HepG2 (cell line): ENCODE results near the gene HES6. TPM values are rescaled to one million over a fixed set of nuclear protein-coding genes. Genes with fewer than 3 reads are reported as not detected.

Source experiments
- AKAP8 ChIP-seq: sonication (generic); formaldehyde crosslinking; IDR thresholded peaks from 2 replicates; pipeline ENCODE4 v1.5.1; 2020; ENCODE audit warnings: mild to moderate bottlenecking, missing genetic modification reagents
- MED1 ChIP-seq: sonication (generic); formaldehyde crosslinking; IDR thresholded peaks from 2 replicates; pipeline ENCODE4 v1.4.0; 2020; ENCODE audit warnings: missing genetic modification reagents
- MXI1 ChIP-seq: IDR thresholded peaks from 3 replicates; pipeline ENCODE4 v1.6.1; 2012; ENCODE audit warnings: low read depth, low read length, inconsistent platforms, borderline replicate concordance
- NFIB ChIP-seq: sonication (generic); formaldehyde crosslinking; IDR thresholded peaks from 2 replicates; pipeline ENCODE4 v1.9.0; 2021; ENCODE audit warnings: missing genetic modification reagents, mild to moderate bottlenecking, borderline replicate concordance
- NFYB ChIP-seq: sonication (generic); formaldehyde crosslinking; IDR thresholded peaks from 2 replicates; pipeline ENCODE4 v1.4.0; 2020; ENCODE audit warnings: missing genetic modification reagents
- SMAD1 ChIP-seq: sonication (generic); formaldehyde crosslinking; IDR thresholded peaks from 2 replicates; pipeline ENCODE4 v1.4.0; 2020; ENCODE audit warnings: missing genetic modification reagents, low read depth, mild to moderate bottlenecking, borderline replicate concordance
- SP5 ChIP-seq: IDR thresholded peaks from 2 replicates; pipeline ENCODE4 v1.6.1; 2016; ENCODE audit warnings: low read depth, borderline replicate concordance
- TSC22D2 ChIP-seq: sonication (generic); formaldehyde crosslinking; IDR thresholded peaks from 2 replicates; pipeline ENCODE4 v1.5.1; 2020; ENCODE audit warnings: missing genetic modification reagents, mild to moderate bottlenecking, borderline replicate concordance
- YEATS4 ChIP-seq: sonication (generic); formaldehyde crosslinking; IDR thresholded peaks from 2 replicates; pipeline ENCODE4 v1.4.0; 2020; ENCODE audit warnings: missing genetic modification reagents, borderline replicate concordance
- ZFP41 ChIP-seq: sonication (generic); formaldehyde crosslinking; IDR thresholded peaks from 2 replicates; pipeline ENCODE4 v1.4.0; 2020; ENCODE audit warnings: mild to moderate bottlenecking, missing genetic modification reagents, borderline replicate concordance
- ZNF10 ChIP-seq: sonication (generic); formaldehyde crosslinking; IDR thresholded peaks from 2 replicates; pipeline ENCODE4 v1.4.0; 2020; ENCODE audit warnings: mild to moderate bottlenecking, low read depth, missing genetic modification reagents, borderline replicate concordance
- ZNF121 ChIP-seq: sonication (generic); formaldehyde crosslinking; IDR thresholded peaks from 2 replicates; pipeline ENCODE4 v1.5.0; 2020; ENCODE audit warnings: mild to moderate bottlenecking, missing genetic modification reagents
- ZNF24 ChIP-seq: fragments of 450-650 bp; IDR thresholded peaks from 2 replicates; pipeline ENCODE4 v1.6.1; 2017; ENCODE audit warnings: antibody characterized with exemption, mild to moderate bottlenecking
- ZNF30 ChIP-seq: sonication (generic); formaldehyde crosslinking; IDR thresholded peaks from 2 replicates; pipeline ENCODE4 v1.5.0; 2020; ENCODE audit warnings: mild to moderate bottlenecking, missing genetic modification reagents
- ZNF615 ChIP-seq: sonication (generic); formaldehyde crosslinking; IDR thresholded peaks from 2 replicates; pipeline ENCODE4 v1.5.0; 2020; ENCODE audit warnings: mild to moderate bottlenecking, missing genetic modification reagents, borderline replicate concordance
- ZNF777 ChIP-seq: sonication (generic); formaldehyde crosslinking; IDR thresholded peaks from 2 replicates; pipeline ENCODE4 v1.4.0; 2020; ENCODE audit warnings: missing genetic modification reagents
- polyA plus RNA-seq, 8 experiments: library from polyadenylated mRNA; depleted of rRNA in 3 of 8; stranded (reverse) in 7 of 8; unstranded in 1 of 8; fragments of >200 nt; fragmentation: Illumina TruSeq in 4 of 8; extraction: Trizol in 4 of 8; gene quantifications; 2 replicates each; pipeline versions ENCODE4 v1.2.1 to v1.2.3, GENCODE V29; 2011 to 2016; ENCODE audit warnings: low read depth in 4 of 8, missing spikeins in 1 of 8, mixed read lengths in 1 of 8; ENCODE audit not compliant: insufficient read depth in 1 of 8
- total RNA-seq, 5 experiments: library from RNA; depleted of rRNA; stranded (reverse); fragments of >200 nt; fragmentation: Illumina TruSeq; extraction: Trizol; gene quantifications; 2 replicates each; pipeline ENCODE4 v1.2.3, GENCODE V29; 2016; ENCODE audit warnings: low read depth in 1 of 5
- TF ChIP-seq, protein P1 (sequence below): IDR thresholded peaks from 2 replicates; pipeline ENCODE4 v1.6.1; 2012; ENCODE audit warnings: low read depth, low read length, improper control_type of control experiment
- TF ChIP-seq, protein P2 (sequence below): sonication (generic); formaldehyde crosslinking; IDR thresholded peaks from 2 replicates; pipeline ENCODE4 v1.5.0; 2020; ENCODE audit warnings: missing genetic modification reagents
- TF ChIP-seq, protein P3 (sequence below): IDR thresholded peaks from 2 replicates; pipeline ENCODE4 v1.6.1; 2016; ENCODE audit warnings: missing compliant biosample characterization, missing genetic modification reagents, borderline replicate concordance
- TF ChIP-seq, protein P4 (sequence below): sonication (generic); formaldehyde crosslinking; IDR thresholded peaks from 2 replicates; pipeline ENCODE4 v1.5.1; 2020; ENCODE audit warnings: mild to moderate bottlenecking, missing genetic modification reagents, moderate library complexity
- TF ChIP-seq, protein P5 (sequence below): sonication (generic); formaldehyde crosslinking; IDR thresholded peaks from 2 replicates; pipeline ENCODE4 v1.5.0; 2020; ENCODE audit warnings: mild to moderate bottlenecking, missing genetic modification reagents, moderate library complexity
- TF ChIP-seq, protein P6 (sequence below): sonication (generic); formaldehyde crosslinking; IDR thresholded peaks from 2 replicates; pipeline ENCODE4 v1.8.0; 2022; ENCODE audit warnings: missing genetic modification reagents, low read depth, mild to moderate bottlenecking, borderline replicate concordance

The HES6 gene
- total and polyA plus RNA-seq, 2 of the 13 experiments (the other 11 are each of a cell fraction or from before 2014, with no cell fraction given): 19.5 to 82.8 TPM

DNA sequence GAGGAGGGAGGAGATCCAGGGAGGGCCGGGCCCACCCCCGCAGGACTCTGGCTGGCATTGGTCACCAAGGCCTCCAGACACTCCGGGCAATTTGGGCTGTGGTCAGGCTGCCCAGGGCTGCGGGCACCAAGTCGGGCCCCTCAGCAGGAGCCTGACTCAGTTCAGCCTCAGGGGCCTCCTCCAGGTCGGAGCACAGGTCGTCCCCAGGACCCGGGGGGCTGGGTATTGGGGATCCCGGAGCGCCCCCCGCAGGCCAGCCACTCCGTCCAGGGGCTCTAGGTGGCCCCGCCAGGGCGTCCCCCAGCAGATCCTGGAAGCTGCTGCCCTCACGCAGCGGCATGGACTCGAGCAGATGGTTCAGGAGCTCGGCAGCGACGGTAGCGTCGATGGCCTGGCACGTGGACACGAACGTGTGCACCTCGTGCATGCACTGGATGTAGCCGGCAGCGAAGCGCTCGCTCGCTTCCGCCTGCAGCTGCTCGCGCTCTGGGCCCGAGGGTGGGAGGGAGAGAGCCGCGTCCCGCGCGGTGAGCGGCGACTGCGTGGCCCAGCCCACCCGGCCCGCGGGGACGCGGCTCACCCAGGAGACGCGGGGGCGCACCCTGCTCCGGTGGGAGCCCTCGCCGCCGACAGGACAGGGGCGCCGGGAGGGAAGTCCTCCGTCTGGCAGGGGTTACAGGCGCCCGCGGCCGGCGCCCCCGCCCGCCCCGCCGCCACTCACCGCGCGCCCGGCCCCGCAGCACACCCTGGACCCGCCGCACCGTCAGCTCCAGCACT lies 884 bp downstream of the HES6 start (continued):
- TF ChIP-seq, protein P1, sequence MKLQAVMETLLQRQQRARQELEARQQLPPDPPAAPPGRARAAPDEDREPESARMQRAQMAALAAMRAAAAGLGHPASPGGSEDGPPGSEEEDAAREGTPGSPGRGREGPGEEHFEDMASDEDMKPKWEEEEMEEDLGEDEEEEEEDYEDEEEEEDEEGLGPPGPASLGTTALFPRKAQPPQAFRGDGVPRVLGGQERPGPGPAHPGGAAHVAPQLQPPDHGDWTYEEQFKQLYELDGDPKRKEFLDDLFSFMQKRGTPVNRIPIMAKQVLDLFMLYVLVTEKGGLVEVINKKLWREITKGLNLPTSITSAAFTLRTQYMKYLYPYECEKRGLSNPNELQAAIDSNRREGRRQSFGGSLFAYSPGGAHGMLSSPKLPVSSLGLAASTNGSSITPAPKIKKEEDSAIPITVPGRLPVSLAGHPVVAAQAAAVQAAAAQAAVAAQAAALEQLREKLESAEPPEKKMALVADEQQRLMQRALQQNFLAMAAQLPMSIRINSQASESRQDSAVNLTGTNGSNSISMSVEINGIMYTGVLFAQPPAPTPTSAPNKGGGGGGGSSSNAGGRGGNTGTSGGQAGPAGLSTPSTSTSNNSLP: no peak
- TF ChIP-seq YEATS4 (CRISPR knock-in tag) (peak; percentile 89), MED1 (CRISPR knock-in tag) (peak; percentile 86), ZNF121 (CRISPR knock-in tag) (0 out of 2 replicates have a peak, but pooled peaks have one; percentile 22), ZFP41 (CRISPR knock-in tag) (peak; percentile 99), MXI1 (no peak), TSC22D2 (CRISPR knock-in tag) (peak; percentile 97), SMAD1 (CRISPR knock-in tag) (peak; percentile 93; the same call in 1 of the 2 replicates), ZNF10 (CRISPR knock-in tag) (peak; percentile 94; the same call in 1 of the 2 replicates), NFYB (CRISPR knock-in tag) (peak; percentile 21; the same call in 1 of the 2 replicates), ZNF615 (CRISPR knock-in tag) (peak; percentile 73; the same call in 1 of the 2 replicates), AKAP8 (CRISPR knock-in tag) (peak; percentile 67), ZNF24 (no peak), ZNF30 (CRISPR knock-in tag) (peak; percentile 99), ZNF777 (CRISPR knock-in tag) (peak; percentile 77), NFIB (CRISPR knock-in tag) (peak; percentile 67; the same call in 1 of the 2 replicates), SP5 (CRISPR knock-in tag) (no peak)
- TF ChIP-seq, protein P2, sequence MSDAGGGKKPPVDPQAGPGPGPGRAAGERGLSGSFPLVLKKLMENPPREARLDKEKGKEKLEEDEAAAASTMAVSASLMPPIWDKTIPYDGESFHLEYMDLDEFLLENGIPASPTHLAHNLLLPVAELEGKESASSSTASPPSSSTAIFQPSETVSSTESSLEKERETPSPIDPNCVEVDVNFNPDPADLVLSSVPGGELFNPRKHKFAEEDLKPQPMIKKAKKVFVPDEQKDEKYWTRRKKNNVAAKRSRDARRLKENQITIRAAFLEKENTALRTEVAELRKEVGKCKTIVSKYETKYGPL: peak; percentile 95
- TF ChIP-seq, protein P3, sequence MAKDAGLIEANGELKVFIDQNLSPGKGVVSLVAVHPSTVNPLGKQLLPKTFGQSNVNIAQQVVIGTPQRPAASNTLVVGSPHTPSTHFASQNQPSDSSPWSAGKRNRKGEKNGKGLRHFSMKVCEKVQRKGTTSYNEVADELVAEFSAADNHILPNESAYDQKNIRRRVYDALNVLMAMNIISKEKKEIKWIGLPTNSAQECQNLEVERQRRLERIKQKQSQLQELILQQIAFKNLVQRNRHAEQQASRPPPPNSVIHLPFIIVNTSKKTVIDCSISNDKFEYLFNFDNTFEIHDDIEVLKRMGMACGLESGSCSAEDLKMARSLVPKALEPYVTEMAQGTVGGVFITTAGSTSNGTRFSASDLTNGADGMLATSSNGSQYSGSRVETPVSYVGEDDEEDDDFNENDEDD: peak; percentile 99
- TF ChIP-seq, protein P4, sequence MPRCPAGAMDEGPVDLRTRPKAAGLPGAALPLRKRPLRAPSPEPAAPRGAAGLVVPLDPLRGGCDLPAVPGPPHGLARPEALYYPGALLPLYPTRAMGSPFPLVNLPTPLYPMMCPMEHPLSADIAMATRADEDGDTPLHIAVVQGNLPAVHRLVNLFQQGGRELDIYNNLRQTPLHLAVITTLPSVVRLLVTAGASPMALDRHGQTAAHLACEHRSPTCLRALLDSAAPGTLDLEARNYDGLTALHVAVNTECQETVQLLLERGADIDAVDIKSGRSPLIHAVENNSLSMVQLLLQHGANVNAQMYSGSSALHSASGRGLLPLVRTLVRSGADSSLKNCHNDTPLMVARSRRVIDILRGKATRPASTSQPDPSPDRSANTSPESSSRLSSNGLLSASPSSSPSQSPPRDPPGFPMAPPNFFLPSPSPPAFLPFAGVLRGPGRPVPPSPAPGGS (CRISPR knock-in tag): peak; percentile 99
- TF ChIP-seq, protein P5, sequence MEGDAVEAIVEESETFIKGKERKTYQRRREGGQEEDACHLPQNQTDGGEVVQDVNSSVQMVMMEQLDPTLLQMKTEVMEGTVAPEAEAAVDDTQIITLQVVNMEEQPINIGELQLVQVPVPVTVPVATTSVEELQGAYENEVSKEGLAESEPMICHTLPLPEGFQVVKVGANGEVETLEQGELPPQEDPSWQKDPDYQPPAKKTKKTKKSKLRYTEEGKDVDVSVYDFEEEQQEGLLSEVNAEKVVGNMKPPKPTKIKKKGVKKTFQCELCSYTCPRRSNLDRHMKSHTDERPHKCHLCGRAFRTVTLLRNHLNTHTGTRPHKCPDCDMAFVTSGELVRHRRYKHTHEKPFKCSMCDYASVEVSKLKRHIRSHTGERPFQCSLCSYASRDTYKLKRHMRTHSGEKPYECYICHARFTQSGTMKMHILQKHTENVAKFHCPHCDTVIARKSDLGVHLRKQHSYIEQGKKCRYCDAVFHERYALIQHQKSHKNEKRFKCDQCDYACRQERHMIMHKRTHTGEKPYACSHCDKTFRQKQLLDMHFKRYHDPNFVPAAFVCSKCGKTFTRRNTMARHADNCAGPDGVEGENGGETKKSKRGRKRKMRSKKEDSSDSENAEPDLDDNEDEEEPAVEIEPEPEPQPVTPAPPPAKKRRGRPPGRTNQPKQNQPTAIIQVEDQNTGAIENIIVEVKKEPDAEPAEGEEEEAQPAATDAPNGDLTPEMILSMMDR (CRISPR knock-in tag): peak; percentile 48
- TF ChIP-seq, protein P6, sequence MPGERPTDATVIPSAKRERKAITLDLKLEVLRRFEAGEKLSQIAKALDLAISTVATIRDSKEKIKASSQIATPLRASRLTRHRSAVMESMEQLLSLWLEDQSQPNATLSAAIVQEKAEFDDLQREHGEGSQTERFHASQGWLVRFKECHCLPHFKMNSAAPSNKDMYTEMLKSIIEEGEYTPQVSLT (CRISPR knock-in tag): no peak
